HepG2 (cell line): ENCODE data around the gene SERTAD4. TPM values are rescaled to one million over a fixed set of nuclear protein-coding genes. Genes with fewer than 3 reads are reported as not detected.

Source experiments
- ATAC-seq: fragments of 200-7000 bp; cut with Tn5 transposase; 3 replicates; pipeline ENCODE4 v1.9.1; 2020; ENCODE audit warnings: mild to moderate bottlenecking, moderate library complexity
- BruUV-seq: library from RNA; stranded (reverse); fragments of 400-500 nt; replicated peaks from 2 replicates; lab custom pipeline; 2021; lab: Mats Ljungman, UMichigan
- CTCF ChIA-PET: fragments of 300-600 bp; formaldehyde crosslinking; extraction: SDS; loops from one replicate; lab custom pipeline; 2021; ENCODE audit warnings: low total read pairs, inconsistent platforms, low intra/inter-chr PET ratio; lab: Yijun Ruan, JAX
- POLR2A ChIA-PET: fragments of 350-600 bp; sonication (Branson Sonifier 250); formaldehyde crosslinking; loops from one replicate; lab custom pipeline; 2020; ENCODE audit warnings: antibody characterized with exemption, inconsistent platforms; lab: Yijun Ruan, JAX
- DNase-seq: peaks from one replicate; pipeline ENCODE4 v3.0.0-alpha.2; 2015; ENCODE audit warnings: low spot score
- FAIRE-seq: peaks from 3 replicates; lab custom pipeline; 2011; peaks lifted over from hg19 to GRCh38; lab: Jason Lieb, UNC
- H2AFZ ChIP-seq: one replicate; pipeline ENCODE4 v1.6.1; 2011; ENCODE audit warnings: low read length, inconsistent platforms
- H3K27ac ChIP-seq: fragments of 300-600 bp; 3 replicates; pipeline ENCODE4 v1.8.0; 2011; ENCODE audit warnings: mixed run types, mild to moderate bottlenecking, mixed read lengths, low read length, inconsistent platforms; ENCODE audit not compliant: insufficient read depth; ENCODE audit errors: extremely low read length
- H3K27me3 ChIP-seq, 2 experiments: fragments of 200-600 bp in 1 of 2; 2 replicates in 1 of 2; 3 replicates in 1 of 2; pipeline versions ENCODE4 v1.6.0 to v1.8.0; 2011; ENCODE audit warnings: low read length in 2 of 2, mild to moderate bottlenecking in 2 of 2, moderate library complexity in 2 of 2, inconsistent platforms in 1 of 2; ENCODE audit not compliant: insufficient read depth in 2 of 2, control insufficient read depth in 1 of 2
- H3K36me3 ChIP-seq, 2 experiments: fragments of 200-600 bp in 1 of 2; replicated peaks in 1 of 2; 2 replicates in 1 of 2; 3 replicates in 1 of 2; pipeline versions ENCODE4 v1.5.1 to v1.8.0; 2011; ENCODE audit warnings: low read length in 2 of 2, inconsistent platforms in 1 of 2; ENCODE audit not compliant: insufficient read depth in 2 of 2, control insufficient read depth in 1 of 2
- H3K4me1 ChIP-seq: 2 replicates; pipeline ENCODE4 v1.5.1; 2012; ENCODE audit warnings: low read length, inconsistent platforms; ENCODE audit not compliant: insufficient read depth
- H3K4me2 ChIP-seq: 2 replicates; pipeline ENCODE4 v1.6.0; 2011; ENCODE audit warnings: low read depth, low read length, inconsistent platforms
- H3K4me3 ChIP-seq, 3 experiments: fragments of 200-600 bp in 1 of 3; sonication (generic), shearing (Covaris generic) in 1 of 3; replicated peaks in 1 of 3; 2 replicates each; pipeline ENCODE4 v1.5.1; 2011 to 2016; ENCODE audit warnings: low read length in 3 of 3, inconsistent platforms in 2 of 3, low read depth in 2 of 3, mild to moderate bottlenecking in 2 of 3, control low read depth in 1 of 3, mixed read lengths in 1 of 3; ENCODE audit not compliant: insufficient read depth in 1 of 3
- H3K79me2 ChIP-seq: one replicate; pipeline ENCODE4 v1.6.1; 2011; ENCODE audit warnings: low read length, inconsistent platforms; ENCODE audit not compliant: insufficient read depth
- H3K9ac ChIP-seq: 2 replicates; pipeline ENCODE4 v1.6.0; 2011; ENCODE audit warnings: mild to moderate bottlenecking, low read depth, low read length, inconsistent platforms; ENCODE audit not compliant: insufficient read depth
- H3K9me3 ChIP-seq: 2 replicates; pipeline ENCODE4 v1.5.1; 2012; ENCODE audit warnings: mild to moderate bottlenecking, low read length
- H4K20me1 ChIP-seq: 2 replicates; pipeline ENCODE4 v1.6.0; 2011; ENCODE audit warnings: inconsistent platforms, mild to moderate bottlenecking, low read length, moderate library complexity; ENCODE audit not compliant: insufficient read depth
- ARNTL ChIP-seq: sonication (generic); formaldehyde crosslinking; IDR thresholded peaks from 2 replicates; pipeline ENCODE4 v1.4.0; 2020; ENCODE audit warnings: mild to moderate bottlenecking, missing genetic modification reagents
- HIVEP1 ChIP-seq: sonication (generic); formaldehyde crosslinking; IDR thresholded peaks from 2 replicates; pipeline ENCODE4 v1.4.0; 2020; ENCODE audit warnings: mild to moderate bottlenecking, missing genetic modification reagents
- KDM3A ChIP-seq: IDR thresholded peaks from 2 replicates; pipeline ENCODE4 v1.6.1; 2018; ENCODE audit warnings: low read depth, missing compliant biosample characterization
- MEIS1 ChIP-seq: sonication (generic); formaldehyde crosslinking; IDR thresholded peaks from 2 replicates; pipeline ENCODE4 v1.9.0; 2021; ENCODE audit warnings: mild to moderate bottlenecking, missing genetic modification reagents, moderate library complexity, borderline replicate concordance
- PITX1 ChIP-seq: sonication (generic); formaldehyde crosslinking; IDR thresholded peaks from 2 replicates; pipeline ENCODE4 v1.5.1; 2020; ENCODE audit warnings: mild to moderate bottlenecking, missing genetic modification reagents
- POGZ ChIP-seq: sonication (generic); formaldehyde crosslinking; IDR thresholded peaks from 2 replicates; pipeline ENCODE4 v1.4.0; 2020; ENCODE audit warnings: mild to moderate bottlenecking, missing genetic modification reagents
- SOX5 ChIP-seq: IDR thresholded peaks from 2 replicates; pipeline ENCODE4 v1.6.1; 2016; ENCODE audit warnings: borderline replicate concordance
- SRSF4 ChIP-seq: fragments of 200-400 bp; formaldehyde crosslinking; IDR thresholded peaks from one replicate; pipeline ENCODE4 v1.6.1; 2018; ENCODE audit warnings: mild to moderate bottlenecking, low read depth, low read length, moderate library complexity; ENCODE audit not compliant: poor library complexity, severe bottlenecking
- ZFP36 ChIP-seq: fragments of 150-350 bp; IDR thresholded peaks from 2 replicates; pipeline ENCODE4 v1.6.1; 2018; ENCODE audit warnings: borderline replicate concordance, low read length, low read depth; ENCODE audit not compliant: partially characterized antibody
- ZFYVE20 ChIP-seq: sonication (generic); formaldehyde crosslinking; IDR thresholded peaks from 2 replicates; pipeline ENCODE4 v1.8.0; 2023; ENCODE audit warnings: low read depth, mild to moderate bottlenecking, moderate library complexity, missing genetic modification reagents, borderline replicate concordance
- ZNF570 ChIP-seq: sonication (generic); formaldehyde crosslinking; IDR thresholded peaks from 2 replicates; pipeline ENCODE4 v1.4.0; 2020; ENCODE audit warnings: mild to moderate bottlenecking, missing genetic modification reagents, borderline replicate concordance
- ZNF780A ChIP-seq: sonication (generic); formaldehyde crosslinking; IDR thresholded peaks from 2 replicates; pipeline ENCODE4 v1.8.0; 2022; ENCODE audit warnings: mild to moderate bottlenecking, missing genetic modification reagents, moderate library complexity
- ZNF839 ChIP-seq: sonication (generic); formaldehyde crosslinking; IDR thresholded peaks from 2 replicates; pipeline ENCODE4 v1.4.0; 2020; ENCODE audit warnings: missing genetic modification reagents, mild to moderate bottlenecking, borderline replicate concordance
- WGBS: methylation state at CpG from one replicate; pipeline ENCODE4 v1.1.6; 2017; ENCODE audit warnings: low lambda C conversion rate; 5-methylcytosine and 5-hydroxymethylcytosine counted together
- in situ Hi-C: cut with HindIII; loops from 2 replicates; pipeline ENCODE4 v1.10.0; 2017; ENCODE audit warnings: low pct_unique_long_range_greater_than_20kb; ENCODE audit not compliant: extremely low pct_ligation_motif_present
- intact Hi-C: fragments of 100-400 bp; cut with micrococcal nuclease; formaldehyde crosslinking; loops from one replicate; pipeline ENCODE4 v1.10.0; 2022; ENCODE audit not compliant: unreplicated experiment
- polyA plus RNA-seq, 8 experiments: library from polyadenylated mRNA; depleted of rRNA in 3 of 8; stranded (reverse) in 7 of 8; unstranded in 1 of 8; fragments of >200 nt; fragmentation: Illumina TruSeq in 4 of 8; extraction: Trizol in 4 of 8; gene quantifications; 2 replicates each; pipeline versions ENCODE4 v1.2.1 to v1.2.3, GENCODE V29; 2011 to 2016; ENCODE audit warnings: low read depth in 4 of 8, missing spikeins in 1 of 8, mixed read lengths in 1 of 8; ENCODE audit not compliant: insufficient read depth in 1 of 8
- total RNA-seq, 5 experiments: library from RNA; depleted of rRNA; stranded (reverse); fragments of >200 nt; fragmentation: Illumina TruSeq; extraction: Trizol; gene quantifications; 2 replicates each; pipeline ENCODE4 v1.2.3, GENCODE V29; 2016; ENCODE audit warnings: low read depth in 1 of 5

The SERTAD4 gene
- total and polyA plus RNA-seq, 2 of the 13 experiments (the other 11 are each of a cell fraction or from before 2014, with no cell fraction given) = not detected

GRCh38 chr1:210272666-210273065 lies 40.1 kb downstream of the SERTAD4 start (continued):
- no peak for TF ChIP-seq PITX1 (CRISPR knock-in tag)
- TF ChIP-seq ZNF570 = no peak
- no peak for TF ChIP-seq POGZ
- no peak for TF ChIP-seq SOX5 (CRISPR knock-in tag)

GRCh38 chr1:210280221-210280620 lies 47.6 kb downstream of the SERTAD4 start:
- TF ChIP-seq ARNTL (no peak), MEIS1 (CRISPR knock-in tag) (no peak), ZNF780A (CRISPR knock-in tag) (peak; percentile 93), ZFP36 (peak; percentile 79)
- H3K4me1 ChIP-seq = no peaks in the 10 kb centered on the region
- 13% methylated on average over 5 of the region's 5 CpGs for WGBS
- no peak overlapping the region for H3K4me2 ChIP-seq
- no peaks in the 10 kb centered on the region for H3K27me3 ChIP-seq
- H3K79me2 ChIP-seq = no peaks in the 10 kb centered on the region
- ChIA-PET POLR2A (no interaction called here), CTCF (no interaction called here)
- H3K4me3 ChIP-seq = no peak overlapping the region
- H3K27ac ChIP-seq = no peak overlapping the region
- intact Hi-C loops = no loop called here
- no peak overlapping the region for H3K9ac ChIP-seq
- FAIRE-seq (no peak), ATAC-seq (no peak), DNase-seq (no peak)
- no peak overlapping the region for H2AFZ ChIP-seq
- peaks cover 23% of the 10 kb centered on the region for H3K9me3 ChIP-seq
- no peaks in the 10 kb centered on the region for H4K20me1 ChIP-seq
- no peaks in the 10 kb centered on the region for H3K36me3 ChIP-seq
- no TSS peak for BruUV-seq
- in situ Hi-C loops = no loop called here

GRCh38 chr1:210288116-210288515 lies 55.5 kb downstream of the SERTAD4 start:
- in situ Hi-C loops = no loop called here
- H3K4me3 ChIP-seq = no peak overlapping the region
- no peaks in the 10 kb centered on the region for H3K79me2 ChIP-seq
- TF ChIP-seq KDM3A (CRISPR knock-in tag) (no peak), ZNF839 (CRISPR knock-in tag) (no peak), HIVEP1 (CRISPR knock-in tag) (no peak), SRSF4 (no peak), ZFYVE20 (no peak)
- H3K27ac ChIP-seq = no peak overlapping the region
- ChIA-PET POLR2A (no interaction called here), CTCF (no interaction called here)
- H3K9ac ChIP-seq = no peak overlapping the region
- BruUV-seq = no TSS peak
- no peak overlapping the region for H2AFZ ChIP-seq
- intact Hi-C loops = no loop called here
- 19% methylated on average over 4 of the region's 4 CpGs for WGBS
- H3K9me3 ChIP-seq = no peaks in the 10 kb centered on the region
- no peak overlapping the region for H3K4me2 ChIP-seq
- H4K20me1 ChIP-seq = no peaks in the 10 kb centered on the region
- DNase-seq (no peak), ATAC-seq (no peak), FAIRE-seq (no peak)
- H3K4me1 ChIP-seq = 0 out of 2 replicates have a peak, but pooled peaks cover 9% of the 10 kb centered on the region
- H3K36me3 ChIP-seq = no peaks in the 10 kb centered on the region
- H3K27me3 ChIP-seq = peaks cover 0 to 23% of the 10 kb centered on the region in 2 experiments; a peak in 3 of 5 replicates
